Memory B cell (primary cell): ENCODE results near the gene MBIP.

Experiments
- ATAC-seq: fragments of 150-1000 bp; cut with Tn5 transposase; 2 replicates; pipeline ENCODE4 v1.10.0; 2021; ENCODE audit warnings: low read depth, mild to moderate bottlenecking, moderate library complexity
- DNase-seq, 2 donors: peaks; one replicate each; pipeline ENCODE4 v3.0.0; 2022; ENCODE audit warnings: low spot score in 2 of 2
- H3K27ac Mint-ChIP-seq: one replicate; pipeline ENCODE4 v1.8.0; 2022; ENCODE audit warnings: mild to moderate bottlenecking, moderate library complexity, mixed read lengths
- H3K27me3 Mint-ChIP-seq: one replicate; pipeline ENCODE4 v1.8.0; 2022; ENCODE audit warnings: mixed read lengths
- H3K36me3 Mint-ChIP-seq: one replicate; pipeline ENCODE4 v1.8.0; 2022; ENCODE audit warnings: mild to moderate bottlenecking, mixed read lengths
- H3K4me1 Mint-ChIP-seq: one replicate; pipeline ENCODE4 v1.8.0; 2022; ENCODE audit warnings: mixed read lengths
- H3K4me3 Mint-ChIP-seq: one replicate; pipeline ENCODE4 v1.8.0; 2022; ENCODE audit warnings: mild to moderate bottlenecking, moderate library complexity, mixed read lengths
- H3K9me3 Mint-ChIP-seq: one replicate; pipeline ENCODE4 v1.8.0; 2022; ENCODE audit warnings: mixed read lengths

MBIP gene

DNA sequence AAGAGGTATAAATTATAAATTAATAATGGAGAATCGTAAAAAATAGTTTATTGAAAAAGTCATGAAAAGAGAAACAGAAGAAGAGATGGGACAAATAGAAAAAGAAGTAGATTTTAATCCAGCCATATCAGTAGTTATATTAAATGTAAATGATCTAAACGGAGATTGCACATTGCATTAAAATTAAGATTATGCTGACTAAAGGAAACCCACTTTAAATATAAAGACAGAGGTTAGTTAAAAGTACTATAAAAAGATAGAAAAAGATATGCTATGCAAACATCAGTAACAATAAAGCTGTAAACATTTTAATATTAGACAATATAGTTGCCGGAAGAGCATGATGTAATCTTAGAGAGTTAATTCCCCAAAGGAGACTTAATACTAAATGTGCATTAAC is 5.4 kb upstream of the MBIP start:
- Mint-ChIP-seq H3K4me1 (peaks cover under 1% of the 10 kb centered on the region), H3K36me3 (no peaks in the 10 kb centered on the region), H3K27ac (no peak overlapping the region), H3K4me3 (no peak overlapping the region), H3K9me3 (peaks cover 3% of the 10 kb centered on the region), H3K27me3 (peaks cover 19% of the 10 kb centered on the region)
- DNase-seq (no peak), ATAC-seq (no peak)

- DNase-seq = no peak
- H3K27me3 Mint-ChIP-seq = peaks cover 17% of the 10 kb centered on the region
- H3K36me3 Mint-ChIP-seq = no peaks in the 10 kb centered on the region
These were observed 4.5 kb upstream of the MBIP start for GRCh38 chr14:36324897-36325296.

DNA sequence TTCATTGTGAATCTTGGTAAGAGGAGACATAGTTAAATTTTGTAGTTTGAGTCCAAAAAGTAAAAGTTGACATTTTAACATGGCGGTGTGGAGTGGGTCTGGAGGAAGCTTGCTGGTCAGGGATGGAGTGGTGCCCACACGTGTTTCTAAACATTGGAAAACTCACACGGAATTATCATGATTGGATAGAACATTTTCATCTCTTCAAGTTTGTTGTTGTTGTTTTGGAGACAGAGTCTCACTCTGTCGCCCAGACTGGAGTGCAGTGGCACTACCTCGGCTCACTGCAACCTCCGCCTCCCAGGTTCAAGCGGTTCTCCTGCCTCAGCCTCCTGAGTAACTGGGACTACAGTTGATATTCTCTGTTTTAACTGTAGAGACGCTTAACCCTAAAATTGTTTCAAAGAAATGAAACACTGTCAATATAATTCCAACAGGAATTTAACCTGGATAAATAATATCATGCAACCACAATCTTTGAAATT is 502 bp upstream of the MBIP start:
- H3K27ac Mint-ChIP-seq = peak overlapping the region; percentile 95
- H3K36me3 Mint-ChIP-seq = no peaks in the 10 kb centered on the region
- peak; percentile 1 for ATAC-seq

More at GRCh38 chr14:36324897-36325296, 4.5 kb upstream of the MBIP start:
- Mint-ChIP-seq H3K4me1 (peaks cover 7% of the 10 kb centered on the region), H3K4me3 (no peak overlapping the region), H3K9me3 (peaks cover 3% of the 10 kb centered on the region), H3K27ac (no peak overlapping the region)
- ATAC-seq = no peak

GRCh38 chr14:36319899-36320199 is 588 bp downstream of the MBIP start:
- Mint-ChIP-seq H3K27me3 (peaks cover 5% of the 10 kb centered on the region), H3K9me3 (no peaks in the 10 kb centered on the region), H3K4me1 (peaks cover 11% of the 10 kb centered on the region), H3K4me3 (peak overlapping the region; percentile 97), H3K36me3 (no peaks in the 10 kb centered on the region), H3K27ac (peak overlapping the region; percentile 95)
- DNase-seq (no peak), ATAC-seq (no peak)

More for the DNA sequence above, 502 bp upstream of the MBIP start:
- no peaks in the 10 kb centered on the region for H3K9me3 Mint-ChIP-seq
- peaks cover 7% of the 10 kb centered on the region for H3K27me3 Mint-ChIP-seq
- H3K4me3 Mint-ChIP-seq = peak overlapping the region; percentile 97
- H3K4me1 Mint-ChIP-seq = peaks cover 7% of the 10 kb centered on the region
- DNase-seq = no peak

- no peak overlapping the region for H3K27ac Mint-ChIP-seq
- no peaks in the 10 kb centered on the region for H3K27me3 Mint-ChIP-seq
- ATAC-seq (no peak), DNase-seq (no peak)
- peaks cover 11% of the 10 kb centered on the region for H3K4me1 Mint-ChIP-seq
- H3K9me3 Mint-ChIP-seq = no peaks in the 10 kb centered on the region
- H3K4me3 Mint-ChIP-seq = no peak overlapping the region
- peaks cover 6% of the 10 kb centered on the region for H3K36me3 Mint-ChIP-seq
These were observed 2.8 kb downstream of the MBIP start for GRCh38 chr14:36317650-36318049.

GRCh38 chr14:36316131-36316530 is 4.3 kb downstream of the MBIP start:
- peaks cover 8% of the 10 kb centered on the region for H3K36me3 Mint-ChIP-seq
- no peak overlapping the region for H3K27ac Mint-ChIP-seq
- peaks cover 11% of the 10 kb centered on the region for H3K4me1 Mint-ChIP-seq

GRCh38 chr14:36315159-36315853 is 5.1 kb downstream of the MBIP start:
- Mint-ChIP-seq H3K9me3 (no peaks in the 10 kb centered on the region), H3K36me3 (peaks cover 15% of the 10 kb centered on the region), H3K4me3 (no peak overlapping the region), H3K27ac (no peak overlapping the region), H3K27me3 (no peaks in the 10 kb centered on the region), H3K4me1 (peaks cover 6% of the 10 kb centered on the region)
- ATAC-seq = no peak
- no peak for DNase-seq

More at GRCh38 chr14:36316131-36316530, 4.3 kb downstream of the MBIP start:
- no peak for DNase-seq
- Mint-ChIP-seq H3K4me3 (no peak overlapping the region), H3K27me3 (no peaks in the 10 kb centered on the region), H3K9me3 (no peaks in the 10 kb centered on the region)
- ATAC-seq = no peak

DNA sequence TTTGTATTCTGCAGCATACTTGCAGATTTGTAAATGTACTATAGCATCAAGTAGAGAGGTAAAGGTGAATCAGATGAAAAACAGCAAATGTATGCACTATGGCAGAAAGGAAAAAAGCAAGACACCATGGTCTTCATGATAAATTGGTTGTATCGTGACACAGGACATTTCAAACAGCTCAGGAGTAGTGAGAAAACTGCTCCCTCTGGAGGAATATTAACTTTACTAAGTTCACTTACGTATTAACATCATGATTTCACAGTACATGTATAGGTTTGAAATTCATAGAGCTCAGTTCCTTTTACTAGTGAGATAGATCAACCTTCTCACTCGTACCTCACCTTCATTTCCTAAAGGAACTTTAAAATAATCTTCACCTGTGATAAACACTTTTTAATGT is 6.5 kb downstream of the MBIP start:
- Mint-ChIP-seq H3K27ac (no peak overlapping the region), H3K27me3 (no peaks in the 10 kb centered on the region), H3K36me3 (peaks cover 26% of the 10 kb centered on the region), H3K9me3 (no peaks in the 10 kb centered on the region), H3K4me3 (no peak overlapping the region), H3K4me1 (peaks cover 4% of the 10 kb centered on the region)
- DNase-seq (no peak), ATAC-seq (no peak)

- Mint-ChIP-seq H3K4me1 (peaks cover 4% of the 10 kb centered on the region), H3K9me3 (no peaks in the 10 kb centered on the region), H3K4me3 (no peak overlapping the region), H3K36me3 (peaks cover 31% of the 10 kb centered on the region), H3K27ac (no peak overlapping the region), H3K27me3 (no peaks in the 10 kb centered on the region)
- DNase-seq = no peak
- ATAC-seq = no peak
These were observed 7.2 kb downstream of the MBIP start for GRCh38 chr14:36313206-36313605.

DNA sequence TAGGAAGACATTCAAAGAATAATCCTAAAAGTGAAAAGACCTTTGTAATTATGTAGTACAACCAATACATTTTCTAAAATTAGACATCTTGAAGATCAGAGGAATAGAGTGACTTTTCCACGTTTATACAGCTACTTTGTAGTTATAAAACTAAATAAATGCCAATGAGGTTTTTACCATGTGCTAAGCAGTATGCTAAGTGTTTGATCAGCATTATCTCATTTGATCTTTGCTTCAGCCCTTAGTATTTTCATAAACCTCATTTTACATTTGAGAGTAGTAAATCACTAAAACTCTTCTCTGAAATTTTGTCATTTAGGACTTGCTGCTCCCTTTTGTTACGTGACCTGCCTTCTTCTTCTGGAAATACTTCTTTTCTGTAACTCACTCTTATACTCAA is 13.6 kb downstream of the MBIP start:
- Mint-ChIP-seq H3K4me3 (no peak overlapping the region), H3K27me3 (no peaks in the 10 kb centered on the region), H3K36me3 (peaks cover 53% of the 10 kb centered on the region), H3K27ac (no peak overlapping the region), H3K4me1 (no peaks in the 10 kb centered on the region), H3K9me3 (no peaks in the 10 kb centered on the region)
- ATAC-seq (no peak), DNase-seq (no peak)

GRCh38 chr14:36304895-36305294 is 15.5 kb downstream of the MBIP start:
- H3K36me3 Mint-ChIP-seq = peaks cover 43% of the 10 kb centered on the region
- H3K9me3 Mint-ChIP-seq = no peaks in the 10 kb centered on the region
- H3K4me1 Mint-ChIP-seq = no peaks in the 10 kb centered on the region
- ATAC-seq = no peak
- no peak for DNase-seq
- H3K27ac Mint-ChIP-seq = no peak overlapping the region
- H3K27me3 Mint-ChIP-seq = no peaks in the 10 kb centered on the region
- no peak overlapping the region for H3K4me3 Mint-ChIP-seq

- Mint-ChIP-seq H3K4me3 (no peak overlapping the region), H3K9me3 (no peaks in the 10 kb centered on the region), H3K27me3 (no peaks in the 10 kb centered on the region), H3K36me3 (peaks cover 42% of the 10 kb centered on the region), H3K4me1 (no peaks in the 10 kb centered on the region), H3K27ac (no peak overlapping the region)
- no peak for ATAC-seq
- DNase-seq = no peak
These were observed 16.5 kb downstream of the MBIP start for GRCh38 chr14:36303960-36304359.

GRCh38 chr14:36302823-36303222 is 17.6 kb downstream of the MBIP start:
- no peaks in the 10 kb centered on the region for H3K27me3 Mint-ChIP-seq
- no peaks in the 10 kb centered on the region for H3K4me1 Mint-ChIP-seq
- peak overlapping the region; percentile 67 for H3K27ac Mint-ChIP-seq
- DNase-seq (no peak), ATAC-seq (no peak)
- H3K36me3 Mint-ChIP-seq = peaks cover 41% of the 10 kb centered on the region
- H3K9me3 Mint-ChIP-seq = no peaks in the 10 kb centered on the region
- no peak overlapping the region for H3K4me3 Mint-ChIP-seq

- no peaks in the 10 kb centered on the region for H3K27me3 Mint-ChIP-seq
- no peaks in the 10 kb centered on the region for H3K9me3 Mint-ChIP-seq
- no peaks in the 10 kb centered on the region for H3K4me1 Mint-ChIP-seq
- ATAC-seq (no peak), DNase-seq (no peak)
- no peak overlapping the region for H3K27ac Mint-ChIP-seq
- peaks cover 42% of the 10 kb centered on the region for H3K36me3 Mint-ChIP-seq
- H3K4me3 Mint-ChIP-seq = no peak overlapping the region
These were observed 19.3 kb downstream of the MBIP start for GRCh38 chr14:36301159-36301558.

DNA sequence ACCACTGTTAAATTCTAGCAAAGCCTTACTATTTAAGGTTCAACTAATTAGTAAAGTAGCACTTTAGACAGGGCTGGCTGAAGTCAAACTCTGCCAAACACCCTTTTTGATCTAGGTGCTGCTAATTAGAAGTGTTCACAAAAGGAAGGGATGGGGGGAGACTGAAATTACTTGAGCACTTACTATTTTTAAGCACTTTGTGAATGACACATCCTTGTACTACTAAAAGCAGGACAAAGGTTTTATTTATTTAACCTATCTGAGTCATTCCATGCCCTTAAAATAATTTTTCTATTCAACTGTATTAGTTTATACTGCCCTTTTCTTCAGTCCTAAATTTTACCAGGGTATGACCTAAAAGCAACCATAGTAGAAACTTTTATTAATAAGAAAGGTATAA is 20.1 kb downstream of the MBIP start:
- no peaks in the 10 kb centered on the region for H3K9me3 Mint-ChIP-seq
- no peak for DNase-seq
- no peaks in the 10 kb centered on the region for H3K4me1 Mint-ChIP-seq
- no peaks in the 10 kb centered on the region for H3K27me3 Mint-ChIP-seq
- H3K27ac Mint-ChIP-seq = no peak overlapping the region
- H3K4me3 Mint-ChIP-seq = no peak overlapping the region
- ATAC-seq = no peak
- H3K36me3 Mint-ChIP-seq = peaks cover 39% of the 10 kb centered on the region
